NB4 (cell line): ENCODE results near the gene SLC39A2.
"Not testable (repeated sequence)": the region's sequence is repeated elsewhere in the genome, so short reads cannot be mapped to it uniquely, and the experiment has no call there.

ENCODE experiments used
- DNase-seq: peaks from one replicate; pipeline ENCODE4 v3.0.0; 2010; ENCODE audit warnings: low read depth
- H3K4me3 ChIP-seq: one replicate; pipeline ENCODE4 v1.5.1; 2011; ENCODE audit warnings: mild to moderate bottlenecking, low read depth, low read length, moderate library complexity
- CTCF ChIP-seq: IDR thresholded peaks from one replicate; pipeline ENCODE4 v1.5.1; 2012; ENCODE audit warnings: low read depth, low read length
- MAX ChIP-seq: IDR thresholded peaks from 2 replicates; pipeline ENCODE4 v1.6.1; 2011; ENCODE audit warnings: low read depth, low read length
- MYC ChIP-seq: IDR thresholded peaks from 2 replicates; pipeline ENCODE4 v1.6.1; 2011; ENCODE audit warnings: low read depth, low read length
- POLR2A ChIP-seq: IDR thresholded peaks from 2 replicates; pipeline ENCODE4 v1.6.1; 2011; ENCODE audit warnings: mild to moderate bottlenecking; ENCODE audit not compliant: insufficient read length; ENCODE audit errors: extremely low read depth

The SLC39A2 gene

GRCh38 chr14:20982646-20983369 lies 16.3 kb upstream of the SLC39A2 start:
- no peak for DNase-seq
- H3K4me3 ChIP-seq: no peak overlapping the region
- TF ChIP-seq MYC (no peak), POLR2A (no peak), MAX (no peak)

- DNase-seq: peak; percentile 20
- not testable (repeated sequence) for H3K4me3 ChIP-seq
These were observed 13.4 kb upstream of the SLC39A2 start for GRCh38 chr14:20985650-20986049.

DNA sequence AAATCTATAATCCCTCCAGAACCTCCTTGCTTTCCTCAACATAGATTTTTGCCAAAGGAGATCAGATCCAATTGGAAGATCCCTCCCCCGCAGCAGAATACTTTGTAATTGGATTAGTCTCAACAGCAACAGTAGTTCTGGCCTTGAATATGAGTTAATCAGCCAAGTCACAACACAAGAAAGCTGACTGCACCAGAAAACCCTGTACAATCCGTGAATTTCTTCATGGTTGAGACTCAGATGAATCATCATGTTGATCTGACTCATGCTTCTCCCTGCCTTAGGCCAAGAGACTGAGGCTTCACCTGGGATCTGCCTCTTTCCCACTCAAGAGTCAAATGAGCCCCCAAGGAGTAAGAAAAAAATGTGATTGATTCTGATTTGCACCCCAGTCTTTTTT lies 12.3 kb upstream of the SLC39A2 start:
- DNase-seq: peak; percentile 62
- no peak for TF ChIP-seq CTCF
- TF ChIP-seq POLR2A: no peak
- TF ChIP-seq MYC: no peak
- no peak for TF ChIP-seq MAX
- H3K4me3 ChIP-seq: no peak overlapping the region

GRCh38 chr14:20988717-20989470 lies 10.2 kb upstream of the SLC39A2 start:
- no peak for TF ChIP-seq MAX
- H3K4me3 ChIP-seq: peak overlapping the region; percentile 59
- DNase-seq: no peak

DNA sequence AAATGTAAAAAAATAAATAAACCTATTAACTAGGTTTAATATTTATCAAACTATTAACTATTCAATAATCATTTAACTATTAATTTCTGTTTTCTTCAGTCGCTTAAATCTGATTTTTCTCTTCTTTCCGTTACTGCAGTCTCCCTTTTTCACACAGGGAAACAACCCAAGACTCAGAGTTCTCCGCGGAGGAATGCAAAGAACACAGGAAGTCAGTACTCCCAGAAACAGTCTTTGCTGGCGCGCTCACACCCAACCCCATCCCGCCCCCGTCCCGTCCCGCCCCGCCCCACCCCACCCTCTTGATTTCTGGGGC lies 9.7 kb upstream of the SLC39A2 start:
- DNase-seq: no peak
- H3K4me3 ChIP-seq: peak overlapping the region; percentile 59
- no peak for TF ChIP-seq MAX
- TF ChIP-seq POLR2A: peak; percentile 34

GRCh38 chr14:20989787-20990600 lies 9.1 kb upstream of the SLC39A2 start, which contains the start of gene METTL17:
METTL17 (plus strand) TSS chr14:20989980; CDS start chr14:20990003, 23 bp downstream.
- H3K4me3 ChIP-seq: peak within 1 kb of the TSS; percentile 97
- DNase-seq: peak; percentile 98
- peak; percentile 59 for TF ChIP-seq POLR2A
- peak; percentile 42 for TF ChIP-seq CTCF
- peak; percentile 37; the same call in 1 of the 2 replicates for TF ChIP-seq MYC
- peak; percentile 56 for TF ChIP-seq MAX

DNA sequence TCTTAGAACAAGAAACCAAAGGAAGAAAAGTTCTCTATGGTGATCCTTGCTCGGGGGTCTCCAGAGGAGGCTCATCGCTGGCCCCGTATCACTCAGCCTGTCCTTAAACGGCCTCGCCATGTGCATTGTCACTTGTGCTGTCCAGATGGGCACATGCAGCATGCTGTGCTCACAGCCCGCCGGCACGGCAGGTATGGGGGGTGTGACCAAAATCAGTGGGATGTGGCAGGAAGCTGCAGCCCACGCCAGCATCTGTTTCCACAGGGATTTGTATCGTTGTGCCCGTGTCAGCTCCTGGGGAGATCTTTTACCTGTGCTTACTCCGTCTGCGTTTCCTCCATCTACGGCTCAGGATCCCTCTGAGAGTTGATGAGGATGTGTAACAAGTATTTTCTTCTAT lies 2.6 kb upstream of the SLC39A2 start:
- TF ChIP-seq MAX (no peak), CTCF (no peak), MYC (no peak), POLR2A (no peak)
- no peak overlapping the region for H3K4me3 ChIP-seq
- DNase-seq: no peak
